Natural killer cell (primary cell): Measurements from ENCODE around the gene SHOC2. TPM values are rescaled to one million over a fixed set of nuclear protein-coding genes. Genes with fewer than 3 reads are reported as not detected.

Experiments
- ATAC-seq, 3 donors: fragments of 150-1000 bp in 2 of 3; fragments of 200-7000 bp in 1 of 3; cut with Tn5 transposase; 1 replicate in 1 of 3; 2 replicates in 2 of 3; pipeline ENCODE4 v1.10.0; 2021; ENCODE audit warnings: mild to moderate bottlenecking in 2 of 3, moderate library complexity in 2 of 3
- DNase-seq, 2 donors: peaks; one replicate each; pipeline versions ENCODE4 v3.0.0 to v3.0.0-alpha.2; 2013 to 2021; ENCODE audit warnings: mixed read lengths in 1 of 2
- H3K27ac ChIP-seq: one replicate; pipeline ENCODE4 v1.5.1; 2013; ENCODE audit warnings: mild to moderate bottlenecking, low read length
- H3K27me3 ChIP-seq: one replicate; pipeline ENCODE4 v1.6.1; 2013; ENCODE audit warnings: low read length; ENCODE audit not compliant: control insufficient read depth, insufficient read depth
- H3K36me3 ChIP-seq: one replicate; pipeline ENCODE4 v1.6.1; 2013; ENCODE audit warnings: low read length; ENCODE audit not compliant: control insufficient read depth, insufficient read depth
- H3K4me1 ChIP-seq: one replicate; pipeline ENCODE4 v1.6.1; 2013; ENCODE audit warnings: low read length; ENCODE audit not compliant: control insufficient read depth, insufficient read depth
- H3K4me3 ChIP-seq: one replicate; pipeline ENCODE4 v1.5.1; 2013; ENCODE audit warnings: low read length
- H3K9me3 ChIP-seq: one replicate; pipeline ENCODE4 v1.6.1; 2013; ENCODE audit warnings: low read length; ENCODE audit not compliant: control insufficient read depth, insufficient read depth
- H3K27ac Mint-ChIP-seq, 2 donors: one replicate each; pipeline ENCODE4 v1.8.0; 2022; ENCODE audit warnings: mild to moderate bottlenecking in 2 of 2, mixed read lengths in 2 of 2, moderate library complexity in 1 of 2
- H3K27me3 Mint-ChIP-seq, 2 donors: one replicate each; pipeline ENCODE4 v1.8.0; 2022; ENCODE audit warnings: low read depth in 2 of 2, mixed read lengths in 2 of 2
- H3K36me3 Mint-ChIP-seq: one replicate; pipeline ENCODE4 v1.8.0; 2022; ENCODE audit warnings: mixed read lengths
- H3K4me1 Mint-ChIP-seq, 2 donors: one replicate each; pipeline ENCODE4 v1.8.0; 2022; ENCODE audit warnings: mixed read lengths in 2 of 2
- H3K4me3 Mint-ChIP-seq: one replicate; pipeline ENCODE4 v1.8.0; 2022; ENCODE audit warnings: mild to moderate bottlenecking, moderate library complexity, mixed read lengths
- H3K9me3 Mint-ChIP-seq, 2 donors: one replicate each; pipeline ENCODE4 v1.8.0; 2022; ENCODE audit warnings: mixed read lengths in 2 of 2
- CTCF ChIP-seq: fragments of 200-600 bp; IDR thresholded peaks from one replicate; pipeline ENCODE4 v1.8.0; 2022; ENCODE audit warnings: antibody characterized with exemption
- WGBS: methylation state at CpG from one replicate; pipeline ENCODE4 v1.1.7; 2013; ENCODE audit warnings: missing lambda C conversion rate; ENCODE audit not compliant: insufficient coverage; 5-methylcytosine and 5-hydroxymethylcytosine counted together
- intact Hi-C: fragments of 100-400 bp; cut with micrococcal nuclease; formaldehyde crosslinking; loops from one replicate; pipeline ENCODE4 v1.14.2; 2022
- total RNA-seq, 4 donors: library from RNA; stranded (reverse); fragments of 120-200 nt in 1 of 4; gene quantifications; one replicate each; pipeline versions ENCODE4 v1.2.3 to v1.2.4, GENCODE V29; 2013 to 2022

SHOC2 gene
- total RNA-seq, 3 donors from 2014 or later (not counting 1 experiment from before 2014, with no cell fraction given), result 81.8 to 87.6 (median 85.7) TPM

GRCh38 chr10:110885932-110886674 is 33.3 kb upstream of the SHOC2 start:
- peaks cover 85% of the 10 kb centered on the region for H3K36me3 ChIP-seq
- H3K27me3 ChIP-seq, result no peaks in the 10 kb centered on the region
- peak overlapping the region; percentile 0 to 9 for H3K27ac Mint-ChIP-seq
- peaks cover 36% of the 10 kb centered on the region for H3K36me3 Mint-ChIP-seq
- peak in 1 of 3 donors; percentile 25 for ATAC-seq
- peak overlapping the region; percentile 19 for H3K27ac ChIP-seq
- H3K4me3 ChIP-seq, result no peak overlapping the region
- no peak for TF ChIP-seq CTCF
- no peak overlapping the region for H3K4me3 Mint-ChIP-seq
- H3K9me3 Mint-ChIP-seq, result no peaks in the 10 kb centered on the region
- H3K4me1 Mint-ChIP-seq, result peaks cover 25 to 28% of the 10 kb centered on the region in 2 donors
- WGBS, result 53% methylated on average over 4 of the region's 5 CpGs
- intact Hi-C loops, result no loop called here
- no peaks in the 10 kb centered on the region for H3K9me3 ChIP-seq
- DNase-seq, result no peak
- H3K4me1 ChIP-seq, result peaks cover 4% of the 10 kb centered on the region
- no peaks in the 10 kb centered on the region for H3K27me3 Mint-ChIP-seq

GRCh38 chr10:110887560-110887959 is 31.8 kb upstream of the SHOC2 start:
- Histone ChIP-seq H3K36me3 (peaks cover 79% of the 10 kb centered on the region), H3K4me1 (peaks cover 4% of the 10 kb centered on the region), H3K27me3 (no peaks in the 10 kb centered on the region), H3K4me3 (no peak overlapping the region), H3K9me3 (no peaks in the 10 kb centered on the region), H3K27ac (no peak overlapping the region)
- no peak for TF ChIP-seq CTCF
- H3K27ac Mint-ChIP-seq, result peak overlapping the region in 1 of 2 donors; percentile 67
- H3K4me1 Mint-ChIP-seq, result peaks cover 25 to 28% of the 10 kb centered on the region in 2 donors
- intact Hi-C loops, result no loop called here
- no peaks in the 10 kb centered on the region for H3K27me3 Mint-ChIP-seq
- ATAC-seq, result no peak
- H3K9me3 Mint-ChIP-seq, result no peaks in the 10 kb centered on the region
- H3K4me3 Mint-ChIP-seq, result no peak overlapping the region
- DNase-seq, result no peak
- WGBS, result no CpG with 5 or more reads among the region's 1 CpG
- H3K36me3 Mint-ChIP-seq, result peaks cover 28% of the 10 kb centered on the region

GRCh38 chr10:110892602-110893288 is 26.7 kb upstream of the SHOC2 start:
- H3K27me3 Mint-ChIP-seq, result no peaks in the 10 kb centered on the region
- no peaks in the 10 kb centered on the region for H3K9me3 Mint-ChIP-seq
- no peaks in the 10 kb centered on the region for H3K27me3 ChIP-seq
- H3K27ac ChIP-seq, result no peak overlapping the region
- no peak for ATAC-seq
- H3K36me3 ChIP-seq, result peaks cover 77% of the 10 kb centered on the region
- peaks cover 26% of the 10 kb centered on the region for H3K36me3 Mint-ChIP-seq
- intact Hi-C loops, result loop anchor here (1.0 to 2.0 kb wide), 4 partner anchors 20 to 282 kb away; no protein-coding TSS in a partner anchor
- no peak for TF ChIP-seq CTCF
- WGBS, result 100% methylated on average over 1 of the region's 3 CpGs
- H3K4me3 ChIP-seq, result no peak overlapping the region
- DNase-seq, result no peak
- H3K4me1 Mint-ChIP-seq, result peaks cover 8 to 21% of the 10 kb centered on the region in 2 donors
- H3K4me3 Mint-ChIP-seq, result no peak overlapping the region
- H3K9me3 ChIP-seq, result no peaks in the 10 kb centered on the region
- H3K4me1 ChIP-seq, result no peaks in the 10 kb centered on the region
- H3K27ac Mint-ChIP-seq, result peak overlapping the region in 1 of 2 donors; percentile 4
